PC-3 (cell line): ENCODE data around the gene ARID5A. TPM values are rescaled to one million over a fixed set of nuclear protein-coding genes. Genes with fewer than 3 reads are reported as not detected.

ENCODE experiments used
- ATAC-seq: fragments of 200-7000 bp; cut with Tn5 transposase; 2 replicates; pipeline ENCODE4 v1.9.1; 2020; ENCODE audit warnings: mild to moderate bottlenecking, moderate library complexity
- BruUV-seq: library from RNA; stranded (reverse); fragments of 400-500 nt; replicated peaks from 2 replicates; lab custom pipeline; 2021; lab: Mats Ljungman, UMichigan
- CTCF ChIA-PET: fragments of 300-600 bp; sonication (Branson Sonifier 250); formaldehyde crosslinking; loops from one replicate; lab custom pipeline; 2022; ENCODE audit warnings: antibody characterized with exemption; lab: Charles Lee
- POLR2A ChIA-PET: fragments of 300-600 bp; sonication (Branson Sonifier 250); formaldehyde crosslinking; loops from one replicate; lab custom pipeline; 2022; ENCODE audit warnings: antibody characterized with exemption; ENCODE audit not compliant: unreplicated experiment; lab: Charles Lee
- DNase-seq: peaks from one replicate; pipeline ENCODE4 v3.0.0-alpha.2; 2015
- H2AFZ ChIP-seq: fragments of 300-600 bp; sonication (generic); 2 replicates; pipeline ENCODE4 v1.6.0; 2016; ENCODE audit warnings: antibody characterized with exemption, low read length
- H3F3A ChIP-seq: fragments of 300-600 bp; sonication (generic); one replicate; pipeline ENCODE4 v1.6.0; 2017; ENCODE audit warnings: antibody characterized with exemption, low read length, control low read depth, mild to moderate bottlenecking; ENCODE audit not compliant: unreplicated experiment
- H3K27ac ChIP-seq: fragments of 300-600 bp; sonication (generic); 2 replicates; pipeline ENCODE4 v1.5.1; 2016; ENCODE audit warnings: mild to moderate bottlenecking, low read length
- H3K27me3 ChIP-seq: fragments of 300-600 bp; sonication (generic); 2 replicates; pipeline ENCODE4 v1.6.1; 2016; ENCODE audit warnings: low read length, mixed read lengths
- H3K36me3 ChIP-seq: fragments of 300-600 bp; sonication (generic); 2 replicates; pipeline ENCODE4 v1.6.1; 2016; ENCODE audit warnings: low read depth, mixed run types, low read length, mixed read lengths
- H3K4me1 ChIP-seq: fragments of 300-600 bp; sonication (generic); 2 replicates; pipeline ENCODE4 v1.5.1; 2016; ENCODE audit warnings: low read length; ENCODE audit not compliant: insufficient read depth
- H3K4me2 ChIP-seq: fragments of 300-600 bp; sonication (generic); 2 replicates; pipeline ENCODE4 v1.6.0; 2016; ENCODE audit warnings: low read length
- H3K4me3 ChIP-seq: fragments of 300-600 bp; sonication (generic); 2 replicates; pipeline ENCODE4 v1.5.1; 2016; ENCODE audit warnings: mild to moderate bottlenecking, low read length, mixed read lengths
- H3K79me2 ChIP-seq: fragments of 300-600 bp; sonication (generic); 2 replicates; pipeline ENCODE4 v1.6.1; 2017; ENCODE audit warnings: low read length, mixed read lengths
- H3K9ac ChIP-seq: fragments of 300-600 bp; sonication (generic); 2 replicates; pipeline ENCODE4 v1.6.0; 2016; ENCODE audit warnings: mild to moderate bottlenecking, low read length
- H3K9me2 ChIP-seq: fragments of 300-600 bp; sonication (generic); replicated peaks from 2 replicates; pipeline ENCODE4 v1.6.1; 2016; ENCODE audit warnings: mixed run types, low read length, mixed read lengths
- H3K9me3 ChIP-seq: fragments of 300-600 bp; sonication (generic); 2 replicates; pipeline ENCODE4 v1.6.1; 2016; ENCODE audit warnings: low read length, mixed read lengths
- H4K20me1 ChIP-seq: fragments of 300-600 bp; sonication (generic); 2 replicates; pipeline ENCODE4 v1.6.1; 2016; ENCODE audit warnings: low read length, mixed read lengths
- CTCF ChIP-seq: fragments of 300-600 bp; sonication (generic); conservative IDR thresholded peaks from 2 replicates; pipeline ENCODE4 v1.5.1; 2017; ENCODE audit warnings: antibody characterized with exemption, low read depth, mild to moderate bottlenecking, low read length
- EZH2 ChIP-seq: fragments of 300-600 bp; sonication (generic); IDR thresholded peaks from one replicate; pipeline ENCODE4 v1.6.1; 2017; ENCODE audit warnings: antibody characterized with exemption, mild to moderate bottlenecking, low read length; ENCODE audit not compliant: unreplicated experiment
- EZH2phosphoT487 ChIP-seq: fragments of 300-600 bp; sonication (generic); IDR thresholded peaks from 2 replicates; pipeline ENCODE4 v1.6.1; 2018; ENCODE audit warnings: mild to moderate bottlenecking, antibody characterized with exemption, low read length, borderline replicate concordance
- intact Hi-C: fragments of 100-400 bp; cut with micrococcal nuclease; formaldehyde crosslinking; loops from 2 replicates; pipeline ENCODE4 v1.9.0; 2023
- total RNA-seq: library from RNA; depleted of rRNA; stranded (reverse); fragments of >200 nt; gene quantifications from 2 replicates; pipeline ENCODE4 v1.2.3, GENCODE V29; 2014

The ARID5A gene
- total RNA-seq, 1 experiment from 2014 or later, result 8.2 TPM

- no peak for ATAC-seq
- ChIA-PET POLR2A (no interaction called here), CTCF (interaction anchor here (0.5 kb wide), 1 partner anchor 150 kb away, joined by 3 read pairs; no protein-coding TSS in a partner anchor)
- BruUV-seq, result no TSS peak
- no peaks in the 10 kb centered on the region for H3K36me3 ChIP-seq
- peaks cover 5% of the 10 kb centered on the region; the same call in 1 of the 2 replicates for H3K4me1 ChIP-seq
- no peak for DNase-seq
- no peak overlapping the region for H3K27ac ChIP-seq
- H3F3A ChIP-seq, result no peaks in the 10 kb centered on the region
- no peak overlapping the region for H3K4me3 ChIP-seq
- no peaks in the 10 kb centered on the region for H4K20me1 ChIP-seq
- no peaks in the 10 kb centered on the region for H3K9me2 ChIP-seq
- H2AFZ ChIP-seq, result no peak overlapping the region
- H3K27me3 ChIP-seq, result no peaks in the 10 kb centered on the region
- no peaks in the 10 kb centered on the region for H3K79me2 ChIP-seq
- intact Hi-C loops, result no loop called here
- H3K4me2 ChIP-seq, result no peak overlapping the region
- no peak overlapping the region for H3K9ac ChIP-seq
- no peaks in the 10 kb centered on the region for H3K9me3 ChIP-seq
- no peak for TF ChIP-seq EZH2phosphoT487
Measured at GRCh38 chr2:96579422-96579821, 42.9 kb downstream of the ARID5A start.

GRCh38 chr2:96580771-96581170 lies 44.2 kb downstream of the ARID5A start:
- no peak overlapping the region for H3K4me2 ChIP-seq
- no peaks in the 10 kb centered on the region for H3K79me2 ChIP-seq
- no peaks in the 10 kb centered on the region for H4K20me1 ChIP-seq
- H3K4me1 ChIP-seq, result peaks cover 6% of the 10 kb centered on the region; the same call in 1 of the 2 replicates
- no peaks in the 10 kb centered on the region for H3K9me2 ChIP-seq
- CTCF ChIA-PET, result no interaction called here
- DNase-seq (peak; percentile 44), ATAC-seq (peak; percentile 70)
- no peaks in the 10 kb centered on the region for H3K27me3 ChIP-seq
- no peak overlapping the region for H2AFZ ChIP-seq
- peak; percentile 48 for TF ChIP-seq CTCF
- no peak for TF ChIP-seq EZH2phosphoT487
- H3K27ac ChIP-seq, result no peak overlapping the region
- no peaks in the 10 kb centered on the region for H3K9me3 ChIP-seq
- no peaks in the 10 kb centered on the region for H3F3A ChIP-seq
- no peaks in the 10 kb centered on the region for H3K36me3 ChIP-seq
- no peak overlapping the region for H3K4me3 ChIP-seq
- no TSS peak for BruUV-seq
- H3K9ac ChIP-seq, result no peak overlapping the region
- intact Hi-C loops, result loop anchor here (1.0 kb wide), 1 partner anchor 30 kb away; no protein-coding TSS in a partner anchor
- POLR2A ChIA-PET, result no interaction called here

- Histone ChIP-seq H3K27ac (no peak overlapping the region), H3K4me3 (no peak overlapping the region), H3K79me2 (no peaks in the 10 kb centered on the region), H3K9ac (no peak overlapping the region), H3K4me1 (peaks cover 6% of the 10 kb centered on the region; the same call in 1 of the 2 replicates), H3K9me2 (no peaks in the 10 kb centered on the region), H3K27me3 (no peaks in the 10 kb centered on the region), H4K20me1 (no peaks in the 10 kb centered on the region), H2AFZ (no peak overlapping the region), H3K36me3 (no peaks in the 10 kb centered on the region), H3K4me2 (no peak overlapping the region), H3F3A (no peaks in the 10 kb centered on the region), H3K9me3 (no peaks in the 10 kb centered on the region)
- ChIA-PET CTCF (no interaction called here), POLR2A (no interaction called here)
- intact Hi-C loops, result no loop called here
- peak; percentile 37; the same call in 1 of the 2 replicates for ATAC-seq
- TF ChIP-seq CTCF, result no peak
- TF ChIP-seq EZH2phosphoT487, result no peak
- no peak for TF ChIP-seq EZH2
- peak; percentile 44 for DNase-seq
- no TSS peak for BruUV-seq
Measured at GRCh38 chr2:96584017-96584416, 47.5 kb downstream of the ARID5A start.
